Measurements from ENCODE around the gene UBE2I.
"Not testable (repeated sequence)": the region's sequence is repeated elsewhere in the genome, so short reads cannot be mapped to it uniquely, and the experiment has no call there.

UBE2I gene

DNA sequence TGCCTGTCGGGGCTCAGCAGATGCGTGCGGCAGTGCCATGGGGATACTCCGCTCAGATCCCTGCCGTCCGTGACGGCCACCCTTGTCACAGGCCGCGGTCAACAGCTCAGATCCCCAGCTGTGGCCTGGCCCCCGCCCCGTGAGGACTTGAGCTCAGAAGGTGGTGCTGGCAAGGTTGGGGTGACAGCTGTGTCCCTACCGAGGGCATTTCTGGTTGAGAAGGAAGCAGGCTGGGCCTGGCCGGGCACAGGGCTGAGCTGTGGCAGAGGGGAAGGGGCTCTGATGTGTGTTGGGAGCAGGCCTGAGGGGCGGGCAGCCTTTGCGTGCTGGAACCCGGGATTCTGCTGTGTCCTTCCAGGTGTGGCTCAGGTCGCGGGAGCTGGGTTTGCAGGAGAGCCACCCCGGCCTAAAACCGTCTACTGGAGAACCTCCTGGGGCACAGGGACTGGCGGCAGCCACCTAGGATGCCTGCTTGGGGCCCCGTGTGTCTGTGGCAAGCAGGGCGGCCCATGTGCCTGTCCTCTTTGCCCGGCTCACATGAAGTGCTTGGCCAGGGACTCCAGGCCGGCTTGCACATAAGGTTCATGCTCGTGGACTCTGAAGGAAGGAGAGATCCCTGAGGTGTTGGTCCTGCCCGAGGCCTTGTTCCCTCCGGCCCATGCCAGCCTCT lies 5.1 kb downstream of the UBE2I start:
- DNase-seq: no peak

DNA sequence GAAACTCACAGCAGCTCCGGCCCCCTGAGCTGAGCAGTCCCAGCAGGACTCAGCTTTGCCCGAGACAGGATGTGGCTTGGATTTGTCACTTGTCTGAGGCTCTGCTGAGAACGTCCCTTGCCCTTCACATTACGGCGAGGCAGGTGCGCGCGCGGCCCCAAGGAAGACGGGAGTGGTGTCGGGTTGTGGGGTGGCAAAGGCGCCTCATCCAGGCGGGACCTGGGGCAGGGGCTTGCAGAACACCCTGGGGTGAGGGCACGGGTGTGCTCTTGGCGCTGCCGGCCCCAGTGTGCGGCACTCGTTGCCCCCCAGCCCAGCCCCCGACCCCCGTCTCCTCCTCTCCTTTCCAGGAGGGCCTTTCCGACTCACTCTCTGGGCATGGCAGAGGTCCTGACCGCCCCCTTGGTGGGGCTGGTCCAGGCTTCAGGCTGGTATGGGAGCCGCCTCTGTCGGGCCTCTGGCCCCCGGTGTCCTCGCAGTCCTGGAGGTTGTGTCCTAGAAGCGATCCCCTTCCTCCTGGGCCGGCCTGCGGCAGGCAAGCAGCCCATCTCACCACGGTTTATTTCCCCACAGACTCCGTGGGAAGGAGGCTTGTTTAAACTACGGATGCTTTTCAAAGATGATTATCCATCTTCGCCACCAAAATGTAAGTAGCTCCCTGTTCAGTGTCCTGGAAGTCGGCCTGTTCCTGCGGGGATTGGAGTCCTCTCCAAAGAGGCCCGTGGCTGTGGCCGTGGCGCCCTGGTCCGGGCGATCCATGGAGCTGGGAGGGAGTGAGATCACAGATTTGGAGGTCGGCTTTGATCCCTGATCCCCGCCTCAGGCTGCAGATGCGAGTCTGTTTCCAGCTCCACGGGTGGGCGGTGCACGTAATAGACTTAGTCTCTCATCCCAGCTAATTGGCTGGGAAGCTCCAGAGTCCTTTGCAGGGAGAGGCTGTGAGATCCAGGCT lies 5.9 kb downstream of the UBE2I start:
- DNase-seq: no peak

DNA sequence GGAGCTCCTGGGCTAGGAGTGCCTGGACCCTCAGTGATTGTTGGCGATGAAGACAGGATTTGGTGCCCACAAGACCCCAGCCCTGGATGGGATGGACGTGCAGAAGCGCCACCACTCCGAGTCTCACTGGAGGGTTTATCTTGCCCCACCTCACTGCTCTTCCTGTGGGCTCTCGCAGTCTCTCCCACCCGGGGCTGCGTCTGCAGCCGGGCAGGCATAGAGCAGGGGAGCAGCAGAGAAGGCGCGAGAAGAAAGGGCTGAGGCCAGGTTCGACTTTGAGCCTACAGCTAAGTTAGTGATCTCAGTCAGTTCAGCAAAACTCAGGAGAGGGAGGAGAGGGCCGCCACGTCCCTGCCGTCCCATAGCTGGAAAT lies 6.6 kb downstream of the UBE2I start:
- DNase-seq: no peak

DNA sequence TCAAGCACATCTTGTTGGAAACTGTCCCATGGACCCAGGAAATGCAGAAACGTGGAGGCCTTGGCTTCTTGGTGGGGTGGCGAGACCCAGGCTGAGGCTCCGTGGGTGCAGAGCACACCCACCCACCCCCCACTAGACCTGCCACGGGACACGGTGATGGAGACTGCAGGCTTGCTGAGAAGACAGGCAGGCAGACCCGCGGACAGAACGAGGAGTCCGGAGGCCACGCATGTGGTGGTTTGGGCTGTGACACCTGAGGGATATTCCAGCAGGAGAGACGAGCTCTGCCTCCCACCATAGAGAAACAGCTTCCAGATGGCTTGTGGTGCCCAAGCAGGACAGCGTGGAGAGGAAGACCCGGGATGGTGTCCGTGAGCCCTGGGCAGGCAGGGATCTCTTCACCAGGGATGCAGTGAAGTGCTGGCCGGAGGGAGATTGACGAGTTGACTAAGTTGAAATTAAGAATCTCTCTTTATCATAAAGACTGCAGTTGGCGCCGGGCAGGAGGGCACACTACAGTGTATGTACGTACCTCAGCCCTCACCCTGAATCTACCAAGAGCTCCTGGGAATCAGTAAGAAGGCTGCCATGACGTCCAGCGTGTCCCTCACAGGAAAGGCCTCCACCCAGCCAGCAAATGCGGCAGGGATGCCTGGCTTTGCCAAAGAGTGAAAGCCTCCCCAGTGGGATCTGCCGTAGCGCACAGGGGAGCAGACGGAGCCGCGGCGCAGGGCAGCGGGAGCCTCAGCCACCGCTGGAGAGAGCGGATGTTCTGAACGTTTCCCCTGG lies 8.2 kb downstream of the UBE2I start:
- DNase-seq: no peak

DNA sequence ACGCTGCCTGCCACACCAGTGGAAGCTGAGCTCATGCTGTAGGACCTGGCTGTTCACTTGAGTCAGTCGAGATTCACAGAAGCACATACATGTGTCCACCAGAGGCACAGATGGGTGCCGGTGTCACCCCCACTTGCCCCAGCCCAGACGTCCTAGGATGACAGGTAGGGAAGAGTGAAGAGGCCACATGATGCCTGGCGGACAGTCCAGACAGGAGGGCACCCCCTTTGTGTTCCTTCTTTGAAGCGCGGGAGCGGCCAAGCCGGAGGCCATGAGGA lies 8.8 kb downstream of the UBE2I start:
- DNase-seq: no peak

DNA sequence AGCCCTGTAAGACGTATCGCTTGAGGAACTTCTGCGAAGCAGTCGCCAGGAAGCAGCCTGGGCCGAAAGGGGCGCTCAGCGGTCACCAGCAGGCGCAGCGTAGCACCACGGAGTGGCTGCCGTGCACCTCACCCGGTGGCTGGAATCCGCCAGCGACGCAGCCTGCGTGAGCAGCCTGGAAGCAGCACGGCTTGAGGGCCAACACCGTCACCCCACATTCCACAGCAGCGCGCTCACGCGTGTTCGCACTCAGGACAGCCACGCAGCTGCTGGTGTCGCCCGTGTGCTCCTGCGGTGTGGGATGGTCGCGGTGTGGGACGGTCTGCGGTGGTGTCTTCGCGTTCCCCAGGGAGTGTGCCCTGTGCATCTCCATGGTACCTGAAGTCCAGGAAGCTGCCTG lies 9.6 kb downstream of the UBE2I start:
- DNase-seq: no peak

DNA sequence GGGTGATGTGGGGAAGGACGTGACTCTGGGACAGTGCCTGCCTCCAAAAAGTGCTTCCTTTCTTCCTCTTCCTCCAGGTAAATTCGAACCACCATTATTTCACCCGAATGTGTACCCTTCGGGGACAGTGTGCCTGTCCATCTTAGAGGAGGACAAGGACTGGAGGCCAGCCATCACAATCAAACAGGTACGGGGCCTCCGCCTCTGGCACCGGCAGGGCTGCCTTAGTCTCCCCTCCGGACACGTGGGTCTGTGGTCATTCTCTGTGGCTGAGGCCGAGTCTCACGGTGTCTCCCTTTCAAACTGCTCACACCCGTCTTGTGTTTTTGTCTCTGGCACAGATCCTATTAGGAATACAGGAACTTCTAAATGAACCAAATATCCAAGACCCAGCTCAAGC lies 10.7 kb downstream of the UBE2I start:
- DNase-seq: no peak

DNA sequence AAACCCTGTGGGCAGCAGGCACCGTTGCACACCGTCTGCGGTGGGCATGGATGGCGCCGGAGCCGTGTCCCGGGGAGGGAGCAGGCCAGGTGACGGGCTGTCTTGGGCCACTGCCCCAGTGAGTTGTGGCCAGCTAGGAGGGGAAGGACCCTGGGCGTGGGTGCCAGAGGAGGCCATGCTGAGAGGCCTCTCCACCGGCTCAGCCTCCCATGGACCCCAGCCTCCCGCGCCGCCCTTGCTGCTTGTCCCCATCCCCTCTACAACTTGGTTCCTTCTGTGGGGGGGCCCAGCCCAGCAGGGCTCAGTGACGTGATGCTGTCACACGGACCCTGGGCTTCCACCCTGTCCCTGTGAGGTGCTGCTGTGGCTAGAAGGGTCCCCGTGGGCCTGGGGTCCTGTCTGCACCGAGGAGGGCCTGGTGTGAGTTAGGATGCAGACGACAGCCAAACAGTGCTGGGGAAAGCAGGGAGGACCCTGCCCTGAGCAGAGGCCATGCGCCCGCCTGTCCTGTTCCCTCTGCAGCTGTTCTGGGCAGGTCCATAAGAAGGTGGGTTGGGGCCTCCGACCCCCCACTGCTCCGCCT lies 11.3 kb downstream of the UBE2I start:
- DNase-seq: no peak

DNA sequence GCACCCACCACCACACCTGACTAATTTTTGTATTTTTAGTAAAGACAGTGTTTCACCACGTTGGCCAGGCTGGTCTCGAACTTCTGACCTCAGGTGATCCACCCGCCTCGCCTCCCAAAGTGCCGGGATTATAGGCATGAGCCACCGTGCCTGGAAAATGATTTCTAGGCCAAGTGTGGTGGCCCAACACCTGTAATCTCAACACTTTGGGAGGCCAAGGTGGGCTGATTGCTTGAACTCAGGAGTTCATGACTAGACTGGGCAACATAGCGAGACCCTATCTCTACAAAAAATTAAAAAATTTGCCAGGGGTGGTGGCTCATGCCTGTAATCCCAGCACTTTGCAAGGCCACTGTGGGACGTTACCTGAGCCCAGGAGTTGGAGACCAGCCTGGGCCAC lies 13.0 kb downstream of the UBE2I start:
- no peak for DNase-seq

DNA sequence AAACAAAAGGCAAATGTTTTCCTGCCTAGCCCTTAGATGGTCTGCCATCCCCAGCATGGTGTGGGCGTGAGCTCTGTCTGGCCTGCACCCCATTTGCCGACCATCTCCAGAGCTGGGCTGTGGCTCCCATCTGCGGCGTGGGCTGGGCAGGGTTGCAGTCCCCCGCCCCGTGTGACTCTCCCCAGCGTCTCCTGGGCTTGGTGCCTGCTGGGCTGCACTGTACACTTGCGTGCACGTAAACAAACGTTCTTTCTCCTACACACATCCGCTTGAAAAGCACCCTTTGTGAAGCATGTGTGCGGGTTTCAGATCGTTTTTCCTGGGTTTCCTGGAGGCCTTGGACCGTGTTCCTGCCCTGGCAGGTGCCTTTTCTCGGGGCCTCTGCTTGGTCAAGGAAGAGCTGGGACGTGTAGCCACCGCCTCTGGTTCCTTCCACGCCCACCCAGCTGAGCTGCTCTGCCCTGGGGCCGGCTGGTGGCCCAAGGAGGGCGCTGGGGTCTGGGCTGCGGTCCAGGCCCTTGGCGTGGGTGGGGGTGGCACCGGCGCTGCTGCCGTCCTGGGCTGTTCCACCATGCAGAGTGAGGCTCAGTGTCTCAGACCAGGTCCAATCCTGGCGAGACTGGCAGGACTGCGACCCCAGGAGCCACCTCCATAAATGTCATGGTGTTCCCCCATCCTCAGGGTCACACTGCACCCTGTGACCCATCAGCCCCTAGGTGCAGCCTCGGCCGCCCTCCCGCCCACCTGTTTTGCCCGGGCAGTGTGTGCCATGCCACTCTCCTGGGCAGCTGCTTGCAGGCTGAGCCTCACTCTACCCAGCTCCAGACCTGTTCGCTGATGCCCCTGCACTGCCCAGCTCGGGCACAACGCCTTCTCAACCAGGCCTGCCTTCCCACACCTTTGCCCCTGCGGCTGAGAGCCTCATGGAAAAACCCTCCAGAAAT lies 14.1 kb downstream of the UBE2I start:
- DNase-seq: no peak

DNA sequence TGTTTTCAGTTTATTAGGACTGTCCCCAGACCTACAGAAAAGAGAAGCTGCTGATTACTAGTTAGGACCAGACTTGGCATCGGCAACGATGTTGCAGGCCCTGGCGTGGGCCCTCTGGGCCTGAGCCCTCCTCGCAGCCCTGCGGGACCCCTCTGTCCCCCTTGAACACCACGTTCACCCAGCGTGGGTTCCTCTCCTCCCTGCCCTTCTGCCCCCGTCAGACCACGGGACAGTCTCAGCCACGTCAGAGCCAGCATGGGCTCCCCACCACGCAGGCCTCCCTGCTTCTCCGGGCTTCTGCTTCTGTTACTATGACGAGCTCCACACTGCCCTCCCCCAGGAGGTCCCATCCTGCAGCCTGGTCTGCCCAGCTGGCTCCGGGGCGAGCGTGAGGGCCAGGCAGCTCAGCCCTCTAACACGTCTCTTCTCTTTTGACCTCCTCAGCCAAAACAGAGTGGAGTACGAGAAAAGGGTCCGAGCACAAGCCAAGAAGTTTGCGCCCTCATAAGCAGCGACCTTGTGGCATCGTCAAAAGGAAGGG lies 14.9 kb downstream of the UBE2I start:
- no peak for DNase-seq

DNA sequence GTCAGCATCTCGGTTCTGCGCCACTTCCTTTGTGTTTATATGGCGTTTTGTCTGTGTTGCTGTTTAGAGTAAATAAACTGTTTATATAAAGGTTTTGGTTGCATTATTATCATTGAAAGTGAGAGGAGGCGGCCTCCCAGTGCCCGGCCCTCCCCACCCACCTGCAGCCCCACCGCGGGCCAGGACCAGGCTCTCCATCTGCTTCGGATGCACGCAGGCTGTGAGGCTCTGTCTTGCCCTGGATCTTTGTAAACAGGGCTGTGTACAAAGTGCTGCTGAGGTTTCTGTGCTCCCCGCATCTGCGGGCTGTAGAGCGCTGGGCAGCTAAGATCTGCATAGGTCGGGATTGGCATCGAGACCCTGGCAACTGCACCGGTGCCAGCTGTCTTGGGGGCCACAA lies 15.8 kb downstream of the UBE2I start:
- no peak for DNase-seq

DNA sequence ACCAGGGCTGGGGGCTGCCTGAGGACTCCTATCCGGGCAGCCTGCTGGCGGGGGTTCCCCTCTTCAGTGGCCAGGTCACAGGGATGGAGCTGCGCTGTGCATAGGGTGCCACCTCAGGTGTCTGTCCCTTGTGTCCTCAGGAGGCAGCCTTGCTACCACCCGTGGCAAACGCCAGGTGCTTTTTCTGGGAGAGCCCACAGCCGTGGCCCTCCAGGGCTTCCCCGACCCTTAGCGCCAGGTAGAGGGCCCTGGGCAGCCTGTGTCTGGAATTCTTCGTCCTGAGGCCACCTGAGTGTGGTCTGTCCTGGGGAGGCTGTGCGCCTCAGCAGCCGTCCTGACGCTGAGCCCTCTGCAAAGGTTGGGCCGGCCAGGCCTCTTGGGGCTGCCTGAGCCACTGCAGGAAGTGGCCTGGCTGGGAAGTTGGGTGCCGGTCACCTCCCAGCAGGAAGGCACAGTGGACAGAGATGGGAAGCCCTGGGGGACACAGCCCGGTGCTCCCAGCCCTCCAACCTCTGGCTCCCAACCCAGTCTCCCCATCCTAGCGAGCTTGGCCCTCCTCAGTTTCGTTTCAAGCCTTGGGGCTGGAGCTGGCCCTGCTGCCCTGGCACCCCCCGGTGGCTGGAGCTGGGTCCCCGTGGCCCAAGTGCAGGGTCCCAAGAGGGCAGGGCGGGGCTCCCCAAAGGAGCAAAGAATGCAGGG lies 16.4 kb downstream of the UBE2I start:
- no peak for DNase-seq

DNA sequence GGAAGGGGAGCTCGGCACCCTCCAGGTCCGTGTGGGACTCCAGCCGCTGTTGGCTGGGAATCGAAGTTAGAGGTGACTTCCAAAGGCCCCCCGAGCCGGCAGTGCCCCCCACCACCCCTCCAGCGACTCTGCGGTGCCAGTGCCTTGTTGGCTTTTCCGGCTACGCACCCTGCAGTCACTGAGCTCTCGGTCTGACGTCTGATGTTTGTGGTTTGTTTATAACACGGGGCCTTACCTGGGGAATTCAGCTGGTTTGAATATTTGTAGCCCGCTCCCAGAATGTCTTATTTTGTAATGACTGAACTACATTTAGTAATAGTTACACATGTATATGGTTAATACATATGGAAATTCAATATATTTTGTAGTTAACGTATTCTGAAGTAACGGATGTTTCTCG lies 17.0 kb downstream of the UBE2I start:
- DNase-seq: no peak

DNA sequence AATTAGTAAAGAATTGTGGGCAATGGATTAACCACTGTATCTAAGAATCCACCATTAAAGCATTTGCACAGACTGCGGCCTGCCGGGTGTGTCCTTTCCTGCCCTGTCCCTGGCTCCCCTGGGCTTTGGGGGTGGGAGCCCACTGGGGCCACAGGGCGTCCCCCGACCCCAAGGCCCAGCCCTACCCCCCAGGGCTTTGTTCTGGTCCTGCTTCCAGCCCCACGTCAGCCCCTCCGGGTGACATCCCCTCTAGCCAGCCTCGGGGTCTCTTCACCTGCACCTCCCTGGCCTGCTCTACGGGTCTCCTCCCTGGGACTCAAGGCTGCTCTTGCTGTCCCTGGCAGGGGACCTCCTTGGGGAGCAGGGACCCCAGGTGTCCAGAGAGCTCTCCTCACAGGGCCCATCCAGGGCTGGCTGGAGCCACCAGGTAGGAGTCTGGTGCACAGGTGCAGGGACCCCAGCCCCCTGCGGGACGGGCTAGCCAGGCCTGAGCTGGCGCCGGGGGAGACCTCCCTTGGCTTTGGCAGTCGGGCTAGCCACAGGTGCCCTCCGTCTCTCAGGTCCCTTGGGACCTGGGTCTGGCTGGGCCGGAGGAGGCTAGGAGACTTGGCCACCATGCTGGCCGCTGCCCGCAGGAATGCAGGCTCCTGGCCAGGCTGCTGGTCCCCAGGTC lies 17.6 kb downstream of the UBE2I start:
- no peak for DNase-seq

DNA sequence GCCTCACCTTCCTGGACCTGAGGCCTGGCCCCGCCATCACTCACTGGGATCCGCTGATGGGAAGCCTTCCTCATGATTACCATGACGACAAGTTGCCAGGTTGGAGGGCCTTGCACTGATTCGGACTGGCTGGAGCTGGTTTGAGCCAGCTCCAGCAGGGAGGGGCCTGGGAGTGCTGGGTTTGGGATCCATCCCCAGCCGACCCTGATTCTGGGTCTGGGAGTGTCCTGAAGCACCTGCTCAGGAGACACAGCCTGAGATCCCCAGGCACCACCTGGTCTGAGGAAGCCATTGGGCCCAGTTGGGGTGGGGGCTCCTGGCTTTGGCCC lies 18.1 kb downstream of the UBE2I start:
- DNase-seq: no peak

DNA sequence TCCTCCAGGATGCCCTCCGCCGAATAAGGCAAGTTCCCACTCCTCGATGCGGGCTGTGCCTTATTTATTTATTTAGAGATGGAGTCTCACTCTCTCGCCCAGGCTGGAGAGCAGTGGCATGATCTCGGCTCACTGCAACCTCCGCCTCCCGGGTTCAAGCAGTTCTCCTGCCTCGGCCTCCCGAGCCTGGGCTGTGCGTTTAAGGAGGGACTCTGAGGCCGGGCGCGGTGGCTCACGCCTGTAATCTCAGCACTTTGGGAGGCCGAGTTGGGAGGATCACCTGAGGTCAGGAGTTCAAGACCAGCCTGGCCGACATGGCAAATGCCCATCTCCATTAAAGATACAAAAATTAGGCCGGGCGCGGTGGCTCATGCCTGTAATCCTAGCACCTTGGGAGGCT lies 18.7 kb downstream of the UBE2I start:
- DNase-seq: not testable (repeated sequence)

DNA sequence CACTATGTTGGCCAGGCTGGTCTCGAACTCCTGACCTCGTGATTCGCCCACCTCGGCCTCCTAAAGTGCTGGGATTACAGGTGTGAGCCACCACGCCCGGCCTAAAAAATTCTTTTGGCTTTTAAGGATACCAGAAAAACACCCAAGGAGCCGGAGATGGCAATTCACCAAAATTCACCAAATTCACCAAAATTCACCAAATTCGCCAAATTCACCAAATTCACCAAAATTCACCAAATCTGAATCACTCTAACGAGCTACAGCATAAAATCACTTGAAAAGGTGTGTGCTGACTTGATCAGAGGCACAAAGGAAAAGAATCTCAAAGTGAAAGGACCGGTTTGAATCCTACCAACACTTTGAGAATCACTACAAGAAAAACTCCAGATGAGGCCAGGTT lies 19.5 kb downstream of the UBE2I start:
- not testable (repeated sequence) for DNase-seq

DNA sequence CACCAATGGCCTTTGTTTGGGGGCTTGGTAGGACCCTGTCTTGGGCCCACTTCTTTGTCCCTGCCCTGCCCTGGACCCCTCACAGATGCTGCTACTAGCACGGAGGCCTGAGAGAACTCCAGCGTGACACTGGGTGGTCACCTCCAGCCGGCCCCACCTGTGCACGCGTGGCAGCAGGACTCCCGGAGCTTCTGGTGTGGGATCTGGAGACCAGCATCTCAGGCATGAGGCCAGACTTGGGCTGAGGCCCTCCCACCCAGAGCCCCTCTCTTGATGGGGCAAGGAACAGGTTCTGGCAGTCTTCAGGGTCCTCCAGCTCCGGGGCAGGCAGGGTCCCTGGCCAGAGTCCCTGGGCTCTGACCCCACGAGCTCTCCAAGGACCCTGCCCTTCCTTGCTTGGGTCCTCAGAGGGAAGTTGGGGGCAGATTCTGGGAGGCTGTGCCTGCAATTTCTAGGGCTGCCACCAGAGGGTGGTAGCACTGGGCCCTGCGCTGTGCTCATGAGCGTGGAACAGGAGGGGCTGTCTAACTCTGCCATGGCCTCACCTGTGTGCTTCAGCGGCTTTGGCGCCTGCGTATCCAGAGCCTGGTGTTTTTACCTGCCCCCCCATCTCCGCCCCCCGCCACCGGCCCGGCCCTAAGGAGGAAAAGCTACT lies 21.0 kb downstream of the UBE2I start:
- DNase-seq: no peak

DNA sequence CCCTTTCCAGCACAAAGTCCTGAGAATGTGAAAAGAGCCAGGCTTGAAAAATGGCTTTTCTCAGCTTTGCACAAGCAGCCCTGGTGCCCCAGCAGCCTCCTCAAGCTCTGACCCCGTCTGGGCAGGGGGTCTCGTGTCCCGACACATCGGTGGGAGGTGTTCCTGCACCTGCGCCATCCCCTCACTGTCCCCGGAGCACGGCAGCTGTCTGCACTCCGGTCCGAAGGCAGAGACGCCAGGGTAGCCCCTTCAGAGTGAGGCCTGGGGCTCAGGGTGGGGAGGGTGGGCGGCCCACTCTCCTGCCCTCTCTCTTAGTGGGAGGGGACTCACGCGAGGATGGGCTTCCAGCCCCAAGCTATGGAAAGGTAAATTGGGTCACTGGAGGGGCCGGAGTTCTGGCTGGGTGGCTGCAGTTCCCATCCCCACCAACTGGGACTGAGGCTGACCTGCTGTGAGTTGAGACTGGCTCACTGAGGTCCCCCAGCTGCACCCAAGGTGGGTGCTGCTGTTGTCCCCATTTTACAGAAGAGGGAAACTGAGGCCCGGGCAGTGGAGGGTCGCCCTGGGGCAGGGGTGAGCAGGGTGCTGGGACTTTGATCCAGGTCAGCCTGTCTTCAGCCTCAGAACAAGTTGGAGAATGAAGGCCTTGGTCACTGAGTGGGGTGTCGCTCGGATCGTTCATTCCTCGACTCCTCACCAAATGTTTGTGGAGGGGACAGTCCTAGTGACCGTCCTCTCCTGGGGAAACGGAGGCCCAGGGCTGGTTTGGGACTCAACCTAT lies 21.7 kb downstream of the UBE2I start:
- DNase-seq: no peak
